ENCODE measurements around the gene GRID2. TPM values are rescaled to one million over a fixed set of nuclear protein-coding genes. Genes with fewer than 3 reads are reported as not detected.

The GRID2 gene
- total RNA-seq, 2 experiments from 2014 or later: not detected

GRCh38 chr4:92477298-92477697, 173.5 kb downstream of the GRID2 start:
- DNase-seq: no peak
- ChIA-PET CTCF (no interaction called here), POLR2A (no interaction called here)
- Mint-ChIP-seq H3K9me3 (peaks cover 4% of the 10 kb centered on the region), H3K27ac (no peak overlapping the region), H3K27me3 (no peaks in the 10 kb centered on the region), H3K4me3 (no peak overlapping the region), H3K4me1 (no peaks in the 10 kb centered on the region), H3K36me3 (ENCODE audit: low read depth) (no peaks in the 10 kb centered on the region)

- POLR2A ChIA-PET: no interaction called here
- Mint-ChIP-seq H3K36me3 (ENCODE audit: low read depth) (no peaks in the 10 kb centered on the region), H3K27me3 (no peaks in the 10 kb centered on the region), H3K9me3 (peaks cover 4% of the 10 kb centered on the region), H3K27ac (no peak overlapping the region), H3K4me3 (no peak overlapping the region), H3K4me1 (no peaks in the 10 kb centered on the region)
- no peak for DNase-seq
- CTCF ChIA-PET: no interaction called here
These were observed 179.6 kb downstream of the GRID2 start for GRCh38 chr4:92483341-92483740.

- Mint-ChIP-seq H3K27ac (no peak overlapping the region), H3K36me3 (ENCODE audit: low read depth) (no peaks in the 10 kb centered on the region), H3K4me3 (no peak overlapping the region), H3K4me1 (no peaks in the 10 kb centered on the region), H3K9me3 (peaks cover 4% of the 10 kb centered on the region), H3K27me3 (no peaks in the 10 kb centered on the region)
- ChIA-PET CTCF (no interaction called here), POLR2A (no interaction called here)
- no peak for DNase-seq
These were observed 184.7 kb downstream of the GRID2 start for GRCh38 chr4:92488496-92488895.

GRCh38 chr4:92497141-92497540, 193.4 kb downstream of the GRID2 start:
- H3K36me3 Mint-ChIP-seq (ENCODE audit: low read depth): no peaks in the 10 kb centered on the region
- H3K27me3 Mint-ChIP-seq: no peaks in the 10 kb centered on the region
- no peak overlapping the region for H3K27ac Mint-ChIP-seq
- POLR2A ChIA-PET: no interaction called here
- peaks cover 4% of the 10 kb centered on the region for H3K9me3 Mint-ChIP-seq
- H3K4me3 Mint-ChIP-seq: no peak overlapping the region
- CTCF ChIA-PET: no interaction called here
- no peaks in the 10 kb centered on the region for H3K4me1 Mint-ChIP-seq
- no peak for DNase-seq

- Mint-ChIP-seq H3K27me3 (no peaks in the 10 kb centered on the region), H3K4me1 (no peaks in the 10 kb centered on the region), H3K36me3 (ENCODE audit: low read depth) (no peaks in the 10 kb centered on the region), H3K9me3 (peaks cover 4% of the 10 kb centered on the region), H3K27ac (no peak overlapping the region), H3K4me3 (no peak overlapping the region)
- CTCF ChIA-PET: no interaction called here
- POLR2A ChIA-PET: no interaction called here
- DNase-seq: no peak
These were observed 197.7 kb downstream of the GRID2 start for GRCh38 chr4:92501456-92501855.

- POLR2A ChIA-PET: no interaction called here
- Mint-ChIP-seq H3K4me1 (no peaks in the 10 kb centered on the region), H3K27ac (no peak overlapping the region), H3K4me3 (no peak overlapping the region), H3K36me3 (ENCODE audit: low read depth) (no peaks in the 10 kb centered on the region), H3K9me3 (peaks cover 3% of the 10 kb centered on the region), H3K27me3 (no peaks in the 10 kb centered on the region)
- CTCF ChIA-PET: interaction anchor here (0.7 kb wide), 1 partner anchor 180 kb away, joined by 3 read pairs; no protein-coding TSS in a partner anchor
- no peak for DNase-seq
These were observed 203.2 kb downstream of the GRID2 start for GRCh38 chr4:92506933-92507332.

- Mint-ChIP-seq H3K4me3 (no peak overlapping the region), H3K36me3 (ENCODE audit: low read depth) (no peaks in the 10 kb centered on the region), H3K27me3 (no peaks in the 10 kb centered on the region), H3K27ac (no peak overlapping the region), H3K9me3 (peaks cover 3% of the 10 kb centered on the region), H3K4me1 (no peaks in the 10 kb centered on the region)
- DNase-seq: no peak
- ChIA-PET CTCF (no interaction called here), POLR2A (no interaction called here)
These were observed 210.9 kb downstream of the GRID2 start for GRCh38 chr4:92514627-92515026.

- CTCF ChIA-PET: no interaction called here
- POLR2A ChIA-PET: no interaction called here
- Mint-ChIP-seq H3K27me3 (no peaks in the 10 kb centered on the region), H3K27ac (no peak overlapping the region), H3K9me3 (no peaks in the 10 kb centered on the region), H3K36me3 (ENCODE audit: low read depth) (no peaks in the 10 kb centered on the region), H3K4me3 (no peak overlapping the region), H3K4me1 (no peaks in the 10 kb centered on the region)
- DNase-seq: no peak
These were observed 212.7 kb downstream of the GRID2 start for GRCh38 chr4:92516450-92516849.

GRCh38 chr4:92519727-92520126, 216.0 kb downstream of the GRID2 start:
- Mint-ChIP-seq H3K27ac (no peak overlapping the region), H3K4me1 (no peaks in the 10 kb centered on the region), H3K9me3 (no peaks in the 10 kb centered on the region), H3K4me3 (no peak overlapping the region), H3K27me3 (no peaks in the 10 kb centered on the region), H3K36me3 (ENCODE audit: low read depth) (no peaks in the 10 kb centered on the region)
- DNase-seq: no peak
- CTCF ChIA-PET: no interaction called here
- POLR2A ChIA-PET: no interaction called here

- no peak for DNase-seq
- Mint-ChIP-seq H3K36me3 (ENCODE audit: low read depth) (no peaks in the 10 kb centered on the region), H3K27ac (no peak overlapping the region), H3K27me3 (no peaks in the 10 kb centered on the region), H3K9me3 (no peaks in the 10 kb centered on the region), H3K4me3 (no peak overlapping the region), H3K4me1 (no peaks in the 10 kb centered on the region)
- POLR2A ChIA-PET: no interaction called here
- CTCF ChIA-PET: no interaction called here
These were observed 216.8 kb downstream of the GRID2 start for GRCh38 chr4:92520563-92520962.

- Mint-ChIP-seq H3K9me3 (no peaks in the 10 kb centered on the region), H3K36me3 (ENCODE audit: low read depth) (no peaks in the 10 kb centered on the region), H3K4me3 (no peak overlapping the region), H3K27ac (no peak overlapping the region), H3K4me1 (no peaks in the 10 kb centered on the region), H3K27me3 (no peaks in the 10 kb centered on the region)
- ChIA-PET POLR2A (no interaction called here), CTCF (no interaction called here)
- DNase-seq: no peak
These were observed 218.2 kb downstream of the GRID2 start for GRCh38 chr4:92521941-92522340.

GRCh38 chr4:92522356-92522755, 218.6 kb downstream of the GRID2 start:
- no peak overlapping the region for H3K27ac Mint-ChIP-seq
- no peaks in the 10 kb centered on the region for H3K36me3 Mint-ChIP-seq (ENCODE audit: low read depth)
- H3K9me3 Mint-ChIP-seq: no peaks in the 10 kb centered on the region
- ChIA-PET CTCF (no interaction called here), POLR2A (no interaction called here)
- H3K4me3 Mint-ChIP-seq: no peak overlapping the region
- no peak for DNase-seq
- no peaks in the 10 kb centered on the region for H3K4me1 Mint-ChIP-seq
- no peaks in the 10 kb centered on the region for H3K27me3 Mint-ChIP-seq

- peaks cover 2% of the 10 kb centered on the region for H3K9me3 Mint-ChIP-seq
- POLR2A ChIA-PET: no interaction called here
- H3K27me3 Mint-ChIP-seq: no peaks in the 10 kb centered on the region
- H3K27ac Mint-ChIP-seq: no peak overlapping the region
- DNase-seq: no peak
- CTCF ChIA-PET: no interaction called here
- H3K36me3 Mint-ChIP-seq (ENCODE audit: low read depth): no peaks in the 10 kb centered on the region
- H3K4me3 Mint-ChIP-seq: no peak overlapping the region
- no peaks in the 10 kb centered on the region for H3K4me1 Mint-ChIP-seq
These were observed 220.4 kb downstream of the GRID2 start for GRCh38 chr4:92524131-92524530.

- Mint-ChIP-seq H3K27me3 (no peaks in the 10 kb centered on the region), H3K4me1 (no peaks in the 10 kb centered on the region), H3K36me3 (ENCODE audit: low read depth) (no peaks in the 10 kb centered on the region), H3K9me3 (peaks cover 2% of the 10 kb centered on the region), H3K27ac (no peak overlapping the region), H3K4me3 (no peak overlapping the region)
- CTCF ChIA-PET: no interaction called here
- POLR2A ChIA-PET: no interaction called here
- DNase-seq: no peak
These were observed 224.8 kb downstream of the GRID2 start for GRCh38 chr4:92528541-92528940.

- ChIA-PET CTCF (no interaction called here), POLR2A (no interaction called here)
- H3K27me3 Mint-ChIP-seq: no peaks in the 10 kb centered on the region
- H3K4me3 Mint-ChIP-seq: no peak overlapping the region
- no peaks in the 10 kb centered on the region for H3K4me1 Mint-ChIP-seq
- H3K27ac Mint-ChIP-seq: no peak overlapping the region
- peaks cover 2% of the 10 kb centered on the region for H3K9me3 Mint-ChIP-seq
- no peaks in the 10 kb centered on the region for H3K36me3 Mint-ChIP-seq (ENCODE audit: low read depth)
- DNase-seq: no peak
These were observed 225.7 kb downstream of the GRID2 start for GRCh38 chr4:92529510-92529909.

Measured in activated CD4-positive, alpha-beta memory T cell treated with anti-CD3 and anti-CD28 coated beads, Interleukin-2, amount 10 ng/mL, durations not matched to agents 7 days and 5 days (primary cell).